SHP77 treated with DMSO at 0.1 percent for 48 hours (cell line): ENCODE results near the gene CYP4A22.
"Not testable (repeated sequence)": the region's sequence is repeated elsewhere in the genome, so short reads cannot be mapped to it uniquely, and the experiment has no call there.

ENCODE experiments used
- DNase-seq: peaks from one replicate; lab custom pipeline; 2025; lab: John Stamatoyannopoulos, UW

Gene CYP4A22, protein sequence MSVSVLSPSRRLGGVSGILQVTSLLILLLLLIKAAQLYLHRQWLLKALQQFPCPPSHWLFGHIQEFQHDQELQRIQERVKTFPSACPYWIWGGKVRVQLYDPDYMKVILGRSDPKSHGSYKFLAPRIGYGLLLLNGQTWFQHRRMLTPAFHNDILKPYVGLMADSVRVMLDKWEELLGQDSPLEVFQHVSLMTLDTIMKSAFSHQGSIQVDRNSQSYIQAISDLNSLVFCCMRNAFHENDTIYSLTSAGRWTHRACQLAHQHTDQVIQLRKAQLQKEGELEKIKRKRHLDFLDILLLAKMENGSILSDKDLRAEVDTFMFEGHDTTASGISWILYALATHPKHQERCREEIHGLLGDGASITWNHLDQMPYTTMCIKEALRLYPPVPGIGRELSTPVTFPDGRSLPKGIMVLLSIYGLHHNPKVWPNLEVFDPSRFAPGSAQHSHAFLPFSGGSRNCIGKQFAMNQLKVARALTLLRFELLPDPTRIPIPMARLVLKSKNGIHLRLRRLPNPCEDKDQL

DNA sequence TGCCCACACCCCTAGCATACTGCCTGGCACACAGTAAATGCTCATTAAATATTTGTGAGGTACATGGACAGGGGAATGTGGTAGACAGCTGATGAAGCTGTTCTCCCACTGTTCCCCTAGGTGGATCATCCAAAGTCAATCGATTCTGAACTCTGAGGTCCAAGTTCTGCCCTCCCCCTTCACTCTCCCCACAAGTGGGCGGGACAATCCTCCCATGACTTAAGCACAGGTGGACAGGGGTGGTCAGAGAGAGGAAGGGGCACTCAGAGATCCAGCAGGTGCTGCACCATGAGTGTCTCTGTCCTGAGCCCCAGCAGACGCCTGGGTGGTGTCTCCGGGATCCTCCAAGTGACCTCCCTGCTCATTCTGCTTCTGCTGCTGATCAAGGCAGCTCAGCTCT, at the start of gene CYP4A22:
Gene CYP4A22 (plus strand): TSS at position 244 of the 400 bp plus-strand sequence. CDS start 45 bp downstream, at position 289.
- no peak for DNase-seq

DNA sequence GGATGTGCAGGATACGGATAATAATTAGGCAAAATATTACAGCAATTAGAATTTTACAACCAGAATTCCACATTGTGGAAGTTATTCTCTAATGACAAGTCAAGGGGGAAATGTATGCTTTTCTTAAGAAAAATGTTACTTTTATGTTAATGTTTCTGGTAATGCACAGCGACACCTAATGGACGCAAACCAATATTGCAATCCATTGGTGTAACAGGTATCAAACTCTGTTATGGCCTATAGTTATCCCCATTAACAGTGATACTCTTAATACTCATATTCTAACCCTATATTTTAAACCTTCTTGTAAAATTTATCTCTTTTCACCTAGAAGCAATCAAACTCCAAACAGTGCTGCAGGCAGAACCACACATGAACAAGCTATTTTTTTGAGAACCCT, 47.9 kb upstream of the CYP4A22 start:
- not testable (repeated sequence) for DNase-seq

DNA sequence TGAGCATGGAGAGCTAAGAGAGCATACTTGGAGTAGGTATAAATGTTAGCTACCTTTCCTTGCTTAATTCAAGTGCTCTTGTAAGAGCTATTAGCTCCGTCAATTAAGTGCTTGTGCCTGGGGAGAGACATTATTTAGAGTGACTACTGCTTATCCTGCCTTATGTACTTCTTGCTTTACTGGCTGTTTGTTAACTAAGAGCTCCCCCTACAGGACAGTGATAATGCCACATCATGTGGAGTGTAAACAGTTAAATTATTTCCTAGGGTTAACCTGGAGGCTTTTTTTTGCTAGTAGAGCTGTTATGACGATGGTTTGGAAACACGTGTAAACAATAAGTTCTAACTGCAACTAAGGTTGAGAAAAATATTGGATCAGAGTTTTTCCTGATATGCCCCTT, 45.8 kb upstream of the CYP4A22 start:
- DNase-seq: not testable (repeated sequence)

DNA sequence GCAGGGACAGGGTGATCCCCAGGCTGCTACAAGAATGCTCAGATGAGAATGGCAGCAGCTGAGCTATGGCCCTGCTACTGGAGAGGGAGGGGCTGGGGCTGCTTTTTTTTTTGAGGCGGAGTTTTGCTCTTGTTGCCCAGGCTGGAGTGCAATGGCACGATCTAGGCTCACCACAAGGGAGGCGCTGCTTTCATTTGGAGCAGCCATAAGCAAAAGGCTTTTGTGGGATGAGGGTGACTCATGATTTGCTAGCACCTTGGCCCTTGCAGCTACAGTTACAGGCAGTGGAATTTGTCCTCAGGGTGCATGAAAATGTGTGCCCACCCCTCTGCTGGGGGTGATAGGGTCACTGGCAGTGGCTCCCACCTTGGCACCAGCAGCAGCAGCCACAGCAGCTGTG, 32.4 kb upstream of the CYP4A22 start:
- no peak for DNase-seq

DNA sequence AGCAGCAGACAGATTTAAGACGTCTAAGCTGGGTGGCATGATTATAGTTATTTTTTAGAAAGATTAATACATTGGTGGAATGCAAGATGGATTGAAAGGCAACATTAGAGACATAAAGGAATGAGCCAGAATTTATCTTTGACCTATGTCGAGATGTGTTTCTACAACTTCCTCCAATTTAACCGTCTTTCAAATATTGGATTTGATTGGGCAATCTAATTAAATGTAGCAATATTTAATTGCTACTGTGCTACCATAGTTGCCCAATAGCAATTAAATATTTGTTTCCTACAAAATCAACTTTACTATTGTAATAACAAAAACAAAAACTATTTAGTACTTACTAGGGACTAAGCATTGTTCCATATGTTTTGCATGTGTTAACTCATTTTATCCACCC, 30.4 kb upstream of the CYP4A22 start:
- no peak for DNase-seq

DNA sequence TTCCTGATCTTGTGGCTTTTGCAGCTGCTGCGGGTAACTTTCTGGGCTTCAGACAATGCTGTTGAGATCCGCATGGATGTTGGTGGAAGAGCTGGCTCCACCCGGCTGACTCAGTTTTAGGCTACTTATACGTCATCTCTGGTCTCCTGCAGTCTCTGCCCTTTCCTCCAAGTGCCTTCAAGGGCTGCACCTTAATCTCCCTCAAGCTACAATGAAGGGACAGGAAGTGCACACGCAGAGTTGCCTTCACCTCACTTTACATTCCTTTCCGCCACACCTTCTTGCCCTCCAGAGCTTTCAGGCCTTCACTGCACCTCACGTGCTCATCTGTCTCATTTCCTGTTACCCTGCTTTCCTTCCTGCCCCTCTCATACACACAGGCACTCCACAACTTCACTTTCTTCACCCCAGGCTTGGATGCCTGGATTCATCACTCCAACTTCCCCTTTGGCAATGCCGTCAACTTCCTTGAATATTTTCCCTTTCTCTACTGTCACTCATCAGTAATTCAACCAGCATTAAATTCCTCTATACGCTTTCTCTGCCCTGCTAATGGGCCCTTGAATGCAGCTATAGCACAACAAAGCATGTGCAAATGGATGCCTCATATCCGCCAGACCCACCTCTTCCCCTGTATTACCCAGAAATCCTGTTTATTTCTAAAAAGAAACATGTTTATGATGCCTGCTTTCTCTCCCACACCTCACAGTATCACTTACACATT, 29.2 kb upstream of the CYP4A22 start:
- not testable (repeated sequence) for DNase-seq

DNA sequence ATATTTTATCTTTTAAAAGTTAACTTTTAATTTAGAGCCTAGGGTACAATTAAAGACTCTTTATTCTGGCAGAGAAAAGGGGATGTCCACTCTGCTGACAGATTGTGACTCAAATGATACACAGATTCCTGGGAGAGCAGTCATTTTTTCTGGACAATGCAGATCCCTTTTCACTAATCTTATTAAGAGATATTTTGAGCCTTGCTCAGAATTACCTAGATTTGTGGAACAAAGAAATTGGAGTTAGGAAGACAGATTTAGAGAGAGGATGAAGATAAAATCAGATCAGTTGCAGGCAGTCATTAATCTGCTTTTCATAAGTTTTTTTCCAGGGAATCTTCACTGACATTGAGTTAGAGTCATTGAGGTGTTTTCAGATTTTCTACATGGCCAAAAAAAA, 27.8 kb upstream of the CYP4A22 start:
- not testable (repeated sequence) for DNase-seq

DNA sequence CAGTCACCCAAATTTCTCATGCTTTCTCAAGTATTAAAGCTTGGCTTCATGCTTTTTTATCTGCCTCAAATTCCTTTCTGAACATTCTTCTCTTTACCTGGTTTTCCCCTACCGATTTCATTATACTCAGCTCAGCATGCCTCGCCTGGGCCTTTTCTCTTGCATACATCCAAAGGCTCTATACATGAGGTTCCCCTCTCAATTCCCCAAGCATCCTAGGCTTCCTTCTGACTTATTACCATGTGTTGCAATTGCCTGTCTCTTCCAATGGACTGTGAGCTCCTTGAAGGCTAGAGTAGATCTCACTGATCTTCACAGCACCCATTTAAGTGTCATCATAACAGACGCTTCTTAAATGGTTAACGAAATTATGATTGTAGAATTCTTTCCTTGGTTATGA, 24.1 kb upstream of the CYP4A22 start:
- DNase-seq: no peak

DNA sequence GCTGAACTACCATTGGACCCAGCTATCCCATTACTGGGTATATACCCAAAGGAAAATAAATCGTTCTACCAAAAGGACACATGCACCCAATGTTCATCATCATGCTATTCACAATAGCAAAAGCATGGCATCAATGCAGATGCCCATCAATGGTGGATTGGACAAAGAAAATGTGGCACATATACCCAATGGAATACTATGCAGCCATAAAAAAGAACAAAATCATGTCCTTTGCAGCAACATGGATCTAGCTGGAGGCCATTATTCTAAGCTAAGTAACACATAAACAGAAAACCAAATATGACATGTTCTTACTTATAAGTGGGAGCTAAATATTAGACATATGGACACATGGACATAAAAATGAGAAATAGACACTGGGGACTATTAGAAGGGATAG, 16.2 kb upstream of the CYP4A22 start:
- not testable (repeated sequence) for DNase-seq

DNA sequence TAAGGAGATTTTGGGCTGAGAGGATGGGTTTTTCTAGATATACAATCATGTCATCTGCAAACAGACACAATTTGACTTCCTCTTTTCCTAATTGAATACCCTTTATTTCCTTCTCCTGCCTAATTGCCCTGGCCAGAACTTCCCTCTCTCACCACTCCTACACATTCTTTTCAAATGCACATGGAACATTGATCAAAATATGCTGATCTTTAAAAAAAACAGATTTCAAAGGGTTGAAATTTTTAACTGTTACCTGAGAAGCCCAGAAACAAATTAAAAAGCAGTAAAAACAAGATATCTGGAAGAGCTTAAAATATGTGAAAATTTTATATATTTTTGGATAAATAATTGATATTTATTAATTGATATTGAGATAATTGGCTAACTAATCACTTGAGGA, 12.4 kb upstream of the CYP4A22 start:
- DNase-seq: not testable (repeated sequence)

DNA sequence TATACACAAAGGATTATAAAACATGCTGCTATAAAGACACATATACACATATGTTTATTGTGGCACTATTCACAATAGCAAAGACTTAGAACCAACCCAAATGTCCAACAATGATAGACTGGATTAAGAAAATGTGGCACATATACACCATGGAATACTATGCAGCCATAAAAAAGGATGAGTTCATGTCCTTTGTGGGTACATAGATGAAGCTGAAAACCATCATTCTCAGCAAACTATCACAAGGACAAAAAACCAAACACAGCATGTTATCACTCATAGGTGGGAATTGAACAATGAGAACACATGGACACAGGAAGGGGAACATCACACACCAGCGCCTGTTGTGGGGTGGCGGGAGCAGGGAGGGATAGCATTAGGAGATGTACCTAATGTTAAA, 10.2 kb upstream of the CYP4A22 start:
- DNase-seq: not testable (repeated sequence)

DNA sequence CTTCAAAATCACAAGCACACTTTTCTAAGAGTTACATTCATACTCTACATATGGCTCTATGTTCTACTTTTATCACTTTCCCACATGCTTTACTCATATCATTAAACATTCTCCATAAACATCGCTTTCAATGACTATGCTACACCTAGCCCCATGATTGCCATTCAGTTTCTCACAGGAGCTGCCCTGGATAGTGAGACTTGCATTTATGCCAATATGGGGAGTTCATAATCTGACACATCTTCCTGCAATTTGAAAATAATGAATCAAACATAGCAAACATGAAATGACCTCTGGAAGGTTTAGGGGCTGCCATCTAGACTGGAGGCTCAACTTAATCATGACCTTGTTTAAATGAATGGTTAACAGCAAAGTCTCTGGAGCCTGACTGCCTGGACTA, 9.0 kb upstream of the CYP4A22 start:
- DNase-seq: no peak

DNA sequence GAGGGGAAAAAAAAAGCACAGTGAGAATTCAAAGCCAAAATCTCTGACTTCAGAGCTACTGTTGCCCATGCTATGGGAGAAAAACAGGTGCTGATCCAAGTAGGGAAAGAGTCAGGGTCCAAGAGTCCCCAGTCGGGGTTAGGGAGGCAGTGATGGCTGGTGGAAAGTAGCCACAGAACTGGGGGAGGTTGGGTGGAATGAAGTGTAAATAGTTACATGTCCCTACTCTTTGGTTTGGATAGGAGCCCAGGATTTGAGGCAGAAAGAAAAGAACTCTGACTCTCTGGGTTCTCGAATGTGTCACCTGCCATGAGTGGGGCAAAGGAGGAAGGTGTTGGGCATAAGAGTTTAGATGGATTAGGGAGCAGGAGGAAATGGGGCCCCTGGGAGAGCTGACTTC, 8.4 kb upstream of the CYP4A22 start:
- DNase-seq: not testable (repeated sequence)

DNA sequence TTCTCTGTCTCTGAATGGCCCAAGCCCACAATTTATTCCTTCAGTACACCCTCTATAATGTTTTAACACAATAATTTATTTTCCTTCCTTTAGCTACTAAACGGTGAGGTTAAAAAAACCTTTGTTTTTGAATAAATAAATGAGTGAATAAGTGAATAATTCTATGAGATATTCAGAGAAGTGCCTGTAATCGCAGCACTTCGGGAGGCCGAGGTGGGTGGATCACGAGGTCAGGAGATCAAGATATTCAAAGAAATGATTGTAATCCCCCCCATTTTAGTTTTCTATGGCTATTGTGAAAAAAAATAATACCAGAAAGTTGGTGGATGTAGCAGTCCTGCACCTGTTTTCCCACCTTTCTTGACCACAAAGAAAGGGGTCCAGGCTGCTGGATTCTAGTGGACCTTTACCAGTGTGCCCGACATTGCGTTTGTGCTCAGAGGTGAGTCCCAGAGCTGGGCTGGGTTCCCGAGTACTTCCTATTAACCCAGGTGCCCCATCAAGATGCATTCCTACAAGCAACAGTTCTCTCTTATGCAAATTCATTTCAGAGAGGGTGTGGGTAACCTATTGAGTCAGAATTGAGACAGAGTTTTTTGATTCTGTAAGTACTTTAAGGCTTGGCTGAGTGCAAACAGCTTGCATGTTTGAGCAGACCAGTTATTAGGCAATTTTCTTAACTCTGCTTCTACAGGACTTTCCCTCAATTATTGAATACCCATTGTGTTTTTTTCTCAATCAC, 7.6 kb upstream of the CYP4A22 start:
- not testable (repeated sequence) for DNase-seq

DNA sequence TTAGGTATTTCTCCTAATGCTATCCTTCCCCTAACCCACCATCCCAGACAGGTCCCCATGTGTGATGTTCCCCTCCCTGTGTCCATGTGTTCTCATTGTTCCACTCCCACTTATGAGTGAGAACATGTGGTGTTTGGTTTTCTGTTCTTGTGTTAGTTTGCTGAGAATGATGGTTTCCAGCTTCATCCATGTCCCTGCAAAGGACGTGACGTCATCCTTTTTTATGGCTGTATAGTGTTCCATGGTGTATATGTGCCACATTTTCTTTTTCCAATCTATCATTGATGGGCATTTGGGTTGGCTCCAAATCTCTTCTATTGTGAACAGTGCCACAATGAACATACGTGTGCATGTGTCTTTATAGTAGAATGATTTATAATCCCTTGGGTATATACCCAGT, 4.6 kb upstream of the CYP4A22 start:
- DNase-seq: not testable (repeated sequence)

DNA sequence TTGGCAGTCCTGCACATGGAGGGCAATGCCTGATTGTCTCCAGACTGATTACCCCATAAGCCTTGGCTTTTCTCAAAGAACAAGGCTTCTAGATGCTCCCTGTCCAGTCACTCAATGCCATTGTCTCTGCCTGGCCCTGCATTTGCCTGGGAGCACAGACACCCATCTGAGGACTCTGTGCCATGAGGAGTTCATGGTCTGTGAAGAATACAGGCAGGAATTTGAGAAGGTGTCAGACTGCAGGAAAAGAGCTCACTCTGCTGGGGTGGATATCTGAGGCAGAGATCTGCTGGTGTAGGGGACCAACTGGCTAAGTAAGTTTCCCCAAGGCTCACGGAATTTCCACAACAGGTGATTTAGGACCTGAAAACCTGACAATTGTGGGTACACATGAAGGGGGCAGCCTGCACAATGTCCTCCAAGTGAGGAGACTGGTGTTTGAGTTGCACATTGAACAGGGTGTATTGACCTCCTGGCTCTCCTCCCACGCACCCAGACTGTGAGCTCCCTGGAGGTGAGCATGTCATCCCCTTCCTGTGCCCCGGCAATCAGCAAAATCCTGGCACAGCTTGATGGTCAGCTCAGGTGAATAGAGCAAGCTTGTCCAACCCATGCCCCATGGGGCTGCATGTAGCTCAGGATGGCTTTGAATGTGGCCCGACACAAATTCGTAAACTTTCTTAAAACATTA, 829 bp downstream of the CYP4A22 start:
- DNase-seq: no peak

DNA sequence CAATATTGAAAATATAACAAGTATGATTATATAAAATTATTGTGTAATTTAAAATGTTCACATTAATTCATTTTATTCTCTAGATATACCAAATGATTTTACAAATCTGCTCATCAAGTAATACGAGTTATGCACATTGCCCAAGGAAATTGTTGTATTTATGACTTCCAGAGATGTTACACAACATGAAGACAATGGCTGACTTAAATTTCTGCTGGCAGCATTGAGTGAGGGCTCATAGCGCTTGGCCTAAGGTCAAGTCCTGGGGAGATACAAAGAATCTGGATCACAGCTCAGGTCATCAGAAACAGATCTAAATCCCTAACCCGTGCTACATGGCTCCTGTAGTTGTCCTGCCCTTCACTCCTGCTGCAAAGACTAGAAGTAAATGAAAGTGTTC, 3.1 kb downstream of the CYP4A22 start:
- not testable (repeated sequence) for DNase-seq

DNA sequence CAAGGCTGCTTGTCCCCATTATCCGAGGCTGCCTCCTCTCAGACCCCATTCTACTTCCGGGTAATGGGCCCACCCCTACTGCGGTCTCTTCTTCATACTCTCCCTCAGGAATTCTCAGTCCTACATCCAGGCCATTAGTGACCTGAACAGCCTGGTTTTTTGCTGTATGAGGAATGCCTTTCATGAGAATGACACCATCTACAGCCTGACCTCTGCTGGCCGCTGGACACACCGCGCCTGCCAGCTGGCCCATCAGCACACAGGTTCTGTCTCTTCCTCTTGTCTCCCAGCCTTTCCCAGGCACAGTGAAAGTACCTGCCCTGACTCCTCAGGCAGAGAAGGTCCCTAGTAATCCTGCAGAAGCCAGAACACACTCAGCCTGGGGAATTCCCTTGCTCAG, 6.4 kb downstream of the CYP4A22 start:
- DNase-seq: not testable (repeated sequence)

DNA sequence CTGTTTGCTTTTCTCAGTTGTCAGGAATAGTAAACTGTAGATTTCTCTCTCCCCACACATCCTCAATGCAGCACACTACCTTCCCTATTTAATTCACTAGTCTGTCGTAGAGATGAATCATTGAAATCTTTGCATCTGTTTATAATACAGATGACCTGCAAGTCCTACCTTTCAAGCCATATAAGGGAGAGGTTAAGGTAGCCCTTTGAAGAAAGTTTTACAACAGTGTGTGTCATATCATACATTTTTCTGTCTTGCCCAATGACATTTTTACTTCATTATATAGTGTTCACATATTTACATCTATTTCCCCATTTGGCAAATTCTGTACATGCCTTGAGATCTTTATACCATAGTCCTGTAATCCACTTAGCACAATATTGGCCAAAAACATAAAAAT, 9.3 kb downstream of the CYP4A22 start:
- DNase-seq: not testable (repeated sequence)

DNA sequence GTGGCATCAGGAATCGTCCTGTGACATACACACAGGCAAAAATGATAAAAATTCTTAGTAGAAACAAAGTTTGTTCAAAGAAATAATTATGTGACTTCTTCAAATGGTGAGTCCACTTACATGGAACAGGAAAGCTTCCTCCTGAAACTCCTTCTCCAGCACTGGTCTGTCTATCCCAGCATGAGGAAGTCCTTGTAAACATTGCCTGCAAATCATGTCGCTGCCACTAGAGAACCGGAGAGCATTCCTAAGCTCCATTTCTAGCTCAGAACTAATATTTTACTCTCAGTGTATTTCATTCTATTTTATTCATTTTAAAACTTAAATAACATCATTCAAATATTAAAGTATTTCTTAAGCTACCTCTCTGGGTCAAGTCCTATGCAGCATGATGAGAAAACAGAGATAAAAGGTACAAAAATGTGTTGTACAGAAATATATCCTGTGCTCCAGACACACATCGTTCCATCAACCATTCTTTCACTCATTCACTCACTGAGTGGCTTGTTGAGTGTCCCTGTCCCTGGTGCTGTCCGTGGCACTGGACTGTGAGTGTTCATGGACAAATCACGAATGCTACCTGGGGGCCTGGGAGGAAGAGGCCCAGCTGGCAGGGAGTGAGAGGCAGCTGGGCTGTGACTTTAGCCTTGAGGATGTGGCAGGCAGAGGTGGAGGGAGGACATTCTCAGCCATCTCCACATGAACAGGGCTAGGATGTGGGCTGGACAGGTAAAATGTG, 10.0 kb downstream of the CYP4A22 start:
- DNase-seq: no peak

DNA sequence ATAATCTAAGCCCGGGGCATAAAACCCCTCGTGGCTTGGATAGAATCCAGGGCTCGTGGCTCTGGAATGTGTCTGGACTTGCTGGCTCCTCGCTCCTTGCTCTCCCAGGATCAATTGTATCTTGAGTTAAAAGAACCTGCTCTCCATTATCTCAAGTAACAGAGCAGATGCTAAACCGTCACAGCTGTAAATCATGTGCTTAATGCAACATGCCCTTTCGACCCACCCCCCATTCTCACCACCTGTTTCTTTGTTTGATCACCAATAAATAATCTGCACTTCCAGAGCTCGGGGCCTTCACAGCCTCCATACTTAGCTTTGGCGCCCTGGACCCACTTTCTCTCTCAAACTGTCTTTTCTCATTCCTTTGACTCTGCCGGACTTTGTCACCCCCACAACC, 11.9 kb downstream of the CYP4A22 start:
- DNase-seq: not testable (repeated sequence)
